ENCODE measurements around the gene R3HDM2.
A peak's percentile ranks its signal among the peaks of the same experiment; 100 is the strongest.

The R3HDM2 gene

DNA sequence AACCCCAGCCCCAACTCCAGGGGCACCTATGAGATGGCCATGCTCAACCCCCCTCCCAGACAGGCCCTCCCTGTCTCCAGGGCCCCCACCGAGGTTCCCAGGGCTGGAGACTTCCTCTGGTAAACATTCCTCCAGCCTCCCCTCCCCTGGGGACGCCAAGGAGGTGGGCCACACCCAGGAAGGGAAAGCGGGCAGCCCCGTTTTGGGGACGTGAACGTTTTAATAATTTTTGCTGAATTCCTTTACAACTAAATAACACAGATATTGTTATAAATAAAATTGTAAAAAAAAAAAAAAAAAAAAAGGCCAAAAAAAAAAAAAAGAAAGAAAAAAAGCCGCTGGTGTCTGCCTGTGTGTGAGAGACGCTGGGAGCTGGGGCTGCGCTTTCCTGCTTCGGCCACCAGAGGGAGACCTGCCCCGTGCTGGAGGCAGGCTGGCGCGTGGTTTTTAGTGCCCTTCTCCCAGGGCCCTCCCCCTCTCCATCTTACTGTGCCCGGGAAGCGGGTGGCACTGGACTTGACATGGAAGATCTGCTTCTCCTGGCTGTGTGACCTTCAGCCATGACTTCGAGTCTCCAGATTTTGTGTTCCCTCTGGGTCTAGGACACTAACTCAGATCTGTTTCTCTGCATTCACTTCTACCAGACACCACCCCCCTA is 217.7 kb downstream of the R3HDM2 start:
- DNase-seq: peak; percentile 76

DNA sequence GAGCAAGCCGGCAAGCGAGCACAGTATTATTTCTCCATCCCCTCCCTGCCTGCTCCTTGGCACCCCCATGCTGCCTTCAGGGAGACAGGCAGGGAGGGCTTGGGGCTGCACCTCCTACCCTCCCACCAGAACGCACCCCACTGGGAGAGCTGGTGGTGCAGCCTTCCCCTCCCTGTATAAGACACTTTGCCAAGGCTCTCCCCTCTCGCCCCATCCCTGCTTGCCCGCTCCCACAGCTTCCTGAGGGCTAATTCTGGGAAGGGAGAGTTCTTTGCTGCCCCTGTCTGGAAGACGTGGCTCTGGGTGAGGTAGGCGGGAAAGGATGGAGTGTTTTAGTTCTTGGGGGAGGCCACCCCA is 218.2 kb downstream of the R3HDM2 start:
- DNase-seq: no peak

- DNase-seq: no peak
Observed at GRCh38 chr12:57211791-57212700, 218.8 kb downstream of the R3HDM2 start.

DNA sequence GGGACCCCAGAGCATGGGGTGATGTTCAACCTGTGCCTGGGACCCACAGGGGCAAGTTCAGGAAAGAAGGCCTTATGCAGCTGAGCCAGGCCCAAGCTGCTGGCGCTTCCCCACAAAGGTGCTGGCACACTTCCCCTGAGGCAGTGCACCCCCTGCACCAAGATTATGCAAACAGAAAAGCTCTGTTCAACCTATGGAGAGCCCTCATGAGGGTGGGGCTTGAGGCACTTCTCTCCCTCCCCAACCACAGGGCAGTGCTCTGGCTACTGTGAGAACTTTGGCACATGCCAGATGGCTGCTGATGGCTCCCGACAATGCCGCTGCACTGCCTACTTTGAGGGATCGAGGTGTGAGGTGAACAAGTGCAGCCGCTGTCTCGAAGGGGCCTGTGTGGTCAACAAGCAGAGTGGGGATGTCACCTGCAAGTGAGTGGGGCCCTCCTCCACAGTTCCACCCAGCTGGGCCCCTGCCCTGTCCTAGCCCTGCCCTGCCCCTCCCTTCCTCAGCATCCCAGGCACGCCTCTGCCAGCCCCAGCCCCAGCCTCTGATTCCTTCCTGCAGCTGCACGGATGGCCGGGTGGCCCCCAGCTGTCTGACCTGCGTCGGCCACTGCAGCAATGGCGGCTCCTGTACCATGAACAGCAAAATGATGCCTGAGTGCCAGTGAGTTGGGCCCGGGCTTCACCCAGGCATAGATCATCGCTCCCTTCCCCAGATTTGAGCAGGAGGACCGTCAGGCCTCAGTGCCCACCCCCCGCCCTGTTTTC is 219.7 kb downstream of the R3HDM2 start:
- no peak for DNase-seq

GRCh38 chr12:57210461-57210860 is 220.4 kb downstream of the R3HDM2 start:
- no peak for DNase-seq

GRCh38 chr12:57209916-57210315 is 220.9 kb downstream of the R3HDM2 start:
- no peak for DNase-seq

GRCh38 chr12:57208631-57209282 is 222.1 kb downstream of the R3HDM2 start:
- DNase-seq: no peak

- no peak for DNase-seq
Observed at GRCh38 chr12:57207731-57208630, 222.9 kb downstream of the R3HDM2 start.

DNA sequence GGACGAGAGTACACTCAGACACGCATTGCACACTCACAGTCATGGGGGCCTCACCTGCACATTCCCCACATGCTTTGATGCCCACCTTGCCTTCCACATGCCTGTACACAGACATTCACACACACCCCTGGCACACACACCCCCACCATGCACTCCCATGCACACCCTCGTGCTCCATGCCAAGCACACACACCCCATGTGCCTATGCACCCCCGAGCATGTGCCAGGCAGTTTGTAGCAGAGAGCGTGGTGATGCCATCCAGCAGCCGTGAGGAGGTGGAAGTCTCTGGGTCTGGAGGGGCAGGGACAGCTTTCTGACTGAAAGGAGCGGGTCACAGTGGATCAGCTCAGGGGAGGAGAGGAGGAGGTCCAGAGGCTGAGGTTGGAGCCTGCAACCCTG is 224.9 kb downstream of the R3HDM2 start:
- DNase-seq: no peak

- no peak for DNase-seq
Observed at GRCh38 chr12:57205186-57205585, 225.7 kb downstream of the R3HDM2 start.

DNA sequence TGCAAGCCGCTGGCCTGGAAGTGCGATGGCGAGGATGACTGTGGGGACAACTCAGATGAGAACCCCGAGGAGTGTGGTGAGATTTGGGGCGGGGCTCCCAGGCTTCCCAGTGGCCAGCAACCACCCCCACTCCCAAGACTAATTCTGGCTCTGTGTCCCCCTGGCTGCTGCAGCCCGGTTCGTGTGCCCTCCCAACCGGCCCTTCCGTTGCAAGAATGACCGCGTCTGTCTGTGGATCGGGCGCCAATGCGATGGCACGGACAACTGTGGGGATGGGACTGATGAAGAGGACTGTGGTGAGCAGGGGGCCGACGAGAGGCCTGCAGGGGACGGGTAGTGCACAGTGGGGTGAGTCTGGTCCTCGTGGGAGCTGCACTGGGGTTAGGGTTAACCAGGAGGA is 226.4 kb downstream of the R3HDM2 start:
- DNase-seq: no peak

- no peak for DNase-seq
Observed at GRCh38 chr12:57203791-57204190, 227.1 kb downstream of the R3HDM2 start.

All from effector CD8-positive, alpha-beta T cell (primary cell).